HUES6 (cell line): ENCODE measurements around the gene SULT2A1.
A peak's percentile ranks its signal among the peaks of the same experiment; 100 is the strongest.
"Not testable (repeated sequence)": the region's sequence is repeated elsewhere in the genome, so short reads cannot be mapped to it uniquely, and the experiment has no call there.

ENCODE experiments used
- H3K27ac ChIP-seq: 2 replicates; pipeline ENCODE4 v1.7.0; 2013; ENCODE audit warnings: low read depth, mild to moderate bottlenecking, low read length, inconsistent platforms
- H3K27me3 ChIP-seq: 2 replicates; pipeline ENCODE4 v1.6.1; 2013; ENCODE audit warnings: low read length; ENCODE audit not compliant: control insufficient read depth, insufficient read depth
- H3K36me3 ChIP-seq: 2 replicates; pipeline ENCODE4 v1.6.1; 2013; ENCODE audit warnings: low read length; ENCODE audit not compliant: control insufficient read depth, insufficient read depth
- H3K4me1 ChIP-seq: 2 replicates; pipeline ENCODE4 v1.6.1; 2013; ENCODE audit warnings: low read length; ENCODE audit not compliant: control insufficient read depth, insufficient read depth
- H3K4me3 ChIP-seq: 2 replicates; pipeline ENCODE4 v1.5.1; 2013; ENCODE audit warnings: low read depth, low read length
- H3K9ac ChIP-seq: one replicate; pipeline ENCODE4 v1.6.1; 2013; ENCODE audit warnings: mild to moderate bottlenecking, low read length
- H3K9me3 ChIP-seq: 2 replicates; pipeline ENCODE4 v1.6.1; 2013; ENCODE audit warnings: low read depth, low read length; ENCODE audit not compliant: control insufficient read depth, insufficient read depth

SULT2A1 gene

DNA sequence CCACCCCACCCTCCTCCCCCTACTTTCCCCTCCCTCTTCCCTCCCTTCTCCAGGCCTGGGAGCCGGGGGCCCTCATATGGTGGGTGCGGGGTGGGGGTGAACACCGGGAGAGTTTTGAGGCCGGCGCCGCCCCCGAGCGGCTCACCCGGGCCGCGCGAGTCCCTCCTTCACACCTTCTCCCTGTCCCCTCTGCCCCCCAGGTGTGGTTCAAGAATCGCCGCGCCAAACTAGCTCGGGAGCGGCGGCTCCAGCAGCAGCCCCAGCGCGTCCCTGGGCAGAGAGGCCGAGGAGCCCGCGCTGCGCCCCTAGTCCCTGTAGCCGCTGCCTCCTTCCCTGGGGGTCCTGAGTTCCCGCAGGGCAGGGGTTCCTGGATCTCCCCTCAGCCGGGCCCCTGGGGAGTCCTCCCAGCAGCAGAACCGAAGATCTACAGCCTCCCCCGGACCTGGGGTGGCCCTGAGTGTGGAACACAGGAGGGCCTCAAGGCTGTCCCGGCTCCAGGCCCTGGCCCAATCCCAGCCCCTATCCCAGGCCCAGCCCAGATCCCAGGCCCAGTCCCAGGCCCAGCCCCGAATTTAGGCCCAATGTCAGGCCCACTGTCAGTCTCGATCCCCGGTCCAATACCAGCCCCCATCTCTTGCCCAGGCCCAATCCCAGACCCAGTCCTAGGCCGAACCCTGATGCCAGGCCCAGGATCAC is 25.4 kb downstream of the SULT2A1 start:
- Histone ChIP-seq H3K9ac (no peak overlapping the region), H3K4me1 (peaks cover 6% of the 10 kb centered on the region), H3K4me3 (no peak overlapping the region), H3K9me3 (no peaks in the 10 kb centered on the region; the same call in 1 of the 2 replicates), H3K27ac (no peak overlapping the region), H3K27me3 (no peaks in the 10 kb centered on the region), H3K36me3 (no peaks in the 10 kb centered on the region)

DNA sequence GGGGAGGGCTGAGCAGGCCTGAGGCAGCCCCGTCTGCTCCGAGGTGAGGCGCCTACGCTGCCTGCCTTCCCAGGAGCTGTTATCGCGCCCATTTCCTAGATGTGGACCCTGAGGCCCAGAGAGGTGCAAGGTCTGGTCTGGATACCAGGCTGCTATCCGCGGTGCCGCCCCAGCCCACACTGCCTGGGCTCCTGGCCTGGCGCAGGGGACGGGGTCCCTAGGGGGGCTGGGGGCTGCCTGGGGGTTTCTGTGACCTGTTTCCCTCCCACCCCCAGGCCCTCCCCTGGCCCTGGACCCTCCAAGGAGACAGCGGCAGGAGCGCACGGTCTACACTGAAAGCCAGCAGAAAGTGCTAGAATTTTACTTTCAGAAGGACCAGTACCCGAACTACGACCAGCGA is 26.3 kb downstream of the SULT2A1 start:
- H3K27me3 ChIP-seq, H3K9ac ChIP-seq, H3K9me3 ChIP-seq, H3K27ac ChIP-seq, H3K4me3 ChIP-seq, H3K36me3 ChIP-seq, H3K4me1 ChIP-seq: not testable (repeated sequence)

DNA sequence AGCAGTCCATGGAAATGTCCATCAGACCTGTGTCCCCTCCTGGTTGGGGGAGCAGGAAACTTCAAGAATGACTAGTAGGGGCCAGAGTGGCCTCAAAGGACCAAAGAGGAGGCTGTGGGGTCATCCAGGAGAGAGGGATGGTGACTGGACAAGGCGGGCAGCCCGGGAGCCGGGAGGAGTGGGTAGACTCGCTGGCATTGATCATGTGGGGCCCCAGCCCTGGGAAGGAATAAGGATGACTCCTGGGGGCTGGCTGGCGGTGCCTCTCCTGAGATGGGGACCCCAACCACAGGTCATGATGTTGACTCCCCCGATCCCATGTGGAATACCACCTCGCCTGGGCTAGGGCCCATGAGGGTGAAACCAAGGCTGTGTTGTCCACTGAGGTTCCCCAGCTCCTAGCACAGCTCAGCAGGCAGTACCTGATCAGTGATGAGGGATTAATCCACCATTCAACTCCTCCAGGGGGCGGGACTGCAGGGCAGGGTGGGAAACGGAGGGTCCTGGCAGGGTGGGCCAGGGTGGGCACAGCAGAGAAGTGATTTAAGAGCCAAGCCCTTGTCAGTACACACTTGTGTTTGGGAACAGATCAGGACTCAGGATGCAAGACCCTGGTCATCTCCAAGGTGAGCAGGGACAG is 27.3 kb downstream of the SULT2A1 start, which contains the start of gene TPRX2:
TPRX2 (plus strand) TSS at position 590 of the 640 bp plus-strand sequence; CDS start at position 602, 12 bp downstream.
- not testable (repeated sequence) for H3K27me3 ChIP-seq, H3K9ac ChIP-seq, H3K9me3 ChIP-seq, H3K4me1 ChIP-seq, H3K27ac ChIP-seq, H3K36me3 ChIP-seq, H3K4me3 ChIP-seq

DNA sequence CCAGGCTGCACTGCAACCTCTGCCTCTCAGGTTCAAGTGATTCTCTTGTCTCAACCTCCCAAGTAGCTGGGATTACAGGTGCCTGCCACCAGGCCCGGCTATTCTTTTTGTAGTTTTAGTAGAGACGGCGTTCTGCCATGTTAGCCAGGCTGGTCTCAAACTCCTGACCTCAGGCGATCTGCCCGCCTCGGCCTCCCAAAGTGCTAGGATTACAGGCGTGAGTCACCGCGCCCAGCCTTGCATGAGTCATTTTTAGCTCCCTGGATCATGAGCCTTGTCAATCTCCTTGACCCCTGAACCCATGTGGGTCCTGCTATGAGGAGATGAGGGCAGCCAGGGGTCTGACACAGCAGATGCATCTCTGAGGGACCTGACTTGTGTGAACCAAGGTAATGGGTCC is 27.9 kb downstream of the SULT2A1 start:
- not testable (repeated sequence) for H3K9me3 ChIP-seq, H3K4me3 ChIP-seq, H3K4me1 ChIP-seq, H3K27me3 ChIP-seq, H3K36me3 ChIP-seq, H3K9ac ChIP-seq, H3K27ac ChIP-seq

DNA sequence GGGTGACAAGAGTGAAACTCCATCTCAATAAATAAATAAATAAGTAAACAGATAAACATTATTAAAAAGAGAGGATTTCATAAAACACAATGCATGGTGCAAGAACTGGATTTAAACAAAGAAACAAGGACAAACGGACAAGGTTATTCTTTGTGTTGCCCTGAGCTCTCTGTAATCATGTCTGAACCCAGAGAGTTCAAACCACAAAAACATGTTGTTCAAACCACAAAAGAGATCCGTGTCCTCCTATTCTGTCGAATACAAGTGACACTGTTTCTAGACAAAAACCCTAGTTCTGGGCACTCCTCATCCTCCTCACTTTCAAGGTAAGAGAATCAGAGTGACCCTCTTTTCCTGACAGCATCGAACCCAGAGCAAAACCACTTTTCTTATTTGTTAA is 31.7 kb downstream of the SULT2A1 start:
- Histone ChIP-seq H3K27ac (no peak overlapping the region), H3K36me3 (no peaks in the 10 kb centered on the region), H3K9ac (no peak overlapping the region), H3K4me3 (no peak overlapping the region), H3K9me3 (no peaks in the 10 kb centered on the region), H3K27me3 (no peaks in the 10 kb centered on the region), H3K4me1 (peaks cover 15% of the 10 kb centered on the region)

DNA sequence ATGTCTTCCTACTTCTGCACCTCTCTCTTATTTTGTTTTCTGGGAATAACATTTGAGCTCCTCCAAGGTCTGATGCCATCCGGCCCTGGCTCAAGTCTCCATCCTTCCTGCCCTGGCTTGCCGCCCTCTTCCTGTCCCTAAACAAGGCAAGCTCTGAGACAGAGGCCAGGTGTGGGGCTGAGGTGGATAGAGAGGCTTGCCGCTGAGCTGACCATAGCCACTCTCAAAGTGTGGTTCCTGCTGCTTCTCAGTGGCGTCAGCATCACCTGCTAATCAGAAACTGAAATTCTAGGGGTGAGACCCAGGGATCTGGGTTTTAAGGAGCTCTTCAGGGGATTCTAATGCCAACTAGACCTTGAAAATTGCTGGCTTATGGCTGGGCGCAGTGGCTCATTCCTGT is 33.1 kb downstream of the SULT2A1 start:
- H3K36me3 ChIP-seq, result no peaks in the 10 kb centered on the region

DNA sequence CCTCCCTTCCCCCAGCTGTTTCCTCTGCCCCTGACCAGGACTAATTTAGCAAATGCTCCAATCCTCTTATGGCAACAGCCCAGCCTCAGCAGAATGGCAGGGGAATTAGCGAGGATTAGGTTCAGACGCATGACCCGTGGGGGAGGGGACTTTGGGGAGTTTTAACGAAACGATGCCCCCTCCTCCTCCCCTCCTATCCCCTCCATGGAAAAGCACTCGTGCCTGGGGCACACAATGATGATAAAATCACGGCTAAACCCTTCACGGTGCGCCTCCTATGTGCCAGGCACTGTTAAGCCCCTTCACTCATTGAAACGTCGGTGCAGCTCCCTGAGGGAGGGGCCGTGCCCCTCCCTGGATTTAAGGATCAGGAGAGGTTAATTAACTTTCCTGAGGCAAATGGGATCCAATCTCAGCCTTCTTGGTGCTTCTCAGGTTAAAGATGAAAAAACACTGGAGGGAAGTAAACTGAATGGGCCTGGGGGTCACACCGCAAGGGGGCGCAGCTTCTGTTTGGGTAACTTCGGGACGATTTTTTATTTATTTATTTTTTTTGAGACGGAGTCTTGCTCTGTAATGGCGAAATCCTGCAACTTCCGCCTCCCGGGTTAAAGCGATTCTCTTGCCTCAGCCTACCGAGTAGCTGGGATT is 37.2 kb downstream of the SULT2A1 start:
- Histone ChIP-seq H3K4me1 (peaks cover 15% of the 10 kb centered on the region), H3K27ac (peak overlapping the region; percentile 84), H3K4me3 (peak overlapping the region; percentile 54), H3K9ac (peak overlapping the region; percentile 63), H3K27me3 (no peaks in the 10 kb centered on the region), H3K9me3 (no peaks in the 10 kb centered on the region), H3K36me3 (no peaks in the 10 kb centered on the region)

More for the DNA sequence above, 33.1 kb downstream of the SULT2A1 start:
- no peaks in the 10 kb centered on the region for H3K27me3 ChIP-seq
- H3K9ac ChIP-seq, result no peak overlapping the region
- no peaks in the 10 kb centered on the region for H3K9me3 ChIP-seq
- no peak overlapping the region for H3K4me3 ChIP-seq
- no peak overlapping the region for H3K27ac ChIP-seq
- H3K4me1 ChIP-seq, result peaks cover 15% of the 10 kb centered on the region

DNA sequence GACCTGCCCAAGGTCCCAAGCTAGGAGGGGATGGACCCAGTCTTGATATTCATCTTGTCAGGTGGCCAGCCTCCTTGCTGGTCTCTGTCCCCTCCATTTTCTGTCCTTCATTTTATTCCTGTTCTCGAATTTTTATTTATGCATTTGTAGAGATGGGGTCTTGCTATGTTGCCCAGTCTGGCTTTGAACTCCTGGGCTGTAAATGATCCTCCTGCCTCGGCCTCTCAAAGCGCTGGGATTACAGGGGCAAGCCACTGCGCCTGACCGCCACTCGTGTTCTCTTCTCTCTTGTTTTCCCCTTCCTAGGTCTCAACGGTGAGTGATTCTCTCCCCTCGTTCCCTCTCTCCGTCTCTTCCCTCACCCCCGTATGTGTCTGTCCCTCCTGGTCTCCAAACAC is 37.7 kb downstream of the SULT2A1 start:
- Histone ChIP-seq H3K9ac (peak overlapping the region; percentile 63), H3K4me1 (peaks cover 15% of the 10 kb centered on the region), H3K36me3 (no peaks in the 10 kb centered on the region), H3K27ac (no peak overlapping the region), H3K9me3 (no peaks in the 10 kb centered on the region), H3K27me3 (no peaks in the 10 kb centered on the region), H3K4me3 (peak overlapping the region; percentile 54)

DNA sequence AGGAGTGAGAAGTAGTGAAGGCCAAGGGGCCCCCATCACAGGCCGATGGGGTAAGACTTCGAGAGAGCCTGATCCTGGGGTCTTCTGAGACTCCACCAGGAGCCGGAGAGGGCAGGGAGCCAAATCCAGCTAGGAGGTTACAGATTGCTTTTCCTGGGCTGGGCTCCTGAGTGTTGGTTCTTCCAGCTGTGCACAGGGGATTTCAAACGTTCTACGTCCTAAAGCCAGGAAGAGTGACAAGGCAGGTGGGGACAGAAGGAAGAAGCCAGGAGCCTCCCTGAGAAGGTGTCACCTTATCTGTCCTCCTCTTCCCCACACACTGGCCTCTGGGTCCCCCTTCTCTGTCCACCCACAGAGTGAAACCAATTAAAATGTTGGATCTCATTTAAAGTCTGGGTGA is 43.2 kb downstream of the SULT2A1 start:
- Histone ChIP-seq H3K9ac (no peak overlapping the region), H3K27ac (no peak overlapping the region), H3K4me1 (peaks cover 24% of the 10 kb centered on the region), H3K9me3 (no peaks in the 10 kb centered on the region), H3K27me3 (no peaks in the 10 kb centered on the region), H3K36me3 (no peaks in the 10 kb centered on the region), H3K4me3 (no peak overlapping the region)

DNA sequence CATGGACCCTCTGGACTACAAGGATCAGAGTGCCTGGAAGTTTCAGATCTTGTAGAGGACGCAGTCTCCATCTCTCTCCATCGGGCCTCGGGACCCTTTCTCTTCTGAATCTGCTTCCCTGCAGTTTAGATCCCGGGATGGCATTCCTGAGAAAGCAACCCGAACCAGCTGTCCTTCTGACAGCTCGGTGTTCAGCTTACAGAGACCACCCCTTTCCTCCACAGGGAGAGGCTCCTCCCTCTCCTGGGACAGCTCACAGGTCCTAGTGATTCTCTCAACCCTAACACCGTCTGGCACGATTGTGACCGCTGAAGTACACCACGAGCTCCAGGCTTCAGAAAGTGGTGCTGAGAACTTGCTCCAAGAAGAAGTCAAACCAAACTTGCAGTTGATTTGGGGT is 46.2 kb downstream of the SULT2A1 start:
- no peak overlapping the region for H3K4me3 ChIP-seq

DNA sequence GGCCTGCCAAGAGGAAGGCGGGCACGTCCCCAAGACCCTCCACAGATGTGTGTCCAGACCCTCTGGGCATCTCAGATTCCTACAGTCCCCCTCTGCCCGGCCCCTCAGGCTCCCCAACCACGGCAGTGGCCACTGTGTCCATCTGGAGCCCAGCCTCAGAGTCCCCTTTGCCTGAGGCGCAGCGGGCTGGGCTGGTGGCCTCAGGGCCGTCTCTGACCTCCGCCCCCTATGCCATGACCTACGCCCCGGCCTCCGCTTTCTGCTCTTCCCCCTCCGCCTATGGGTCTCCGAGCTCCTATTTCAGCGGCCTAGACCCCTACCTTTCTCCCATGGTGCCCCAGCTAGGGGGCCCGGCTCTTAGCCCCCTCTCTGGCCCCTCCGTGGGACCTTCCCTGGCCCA is 46.7 kb downstream of the SULT2A1 start:
- Histone ChIP-seq H3K9ac (no peak overlapping the region), H3K9me3 (no peaks in the 10 kb centered on the region), H3K4me3 (no peak overlapping the region), H3K27ac (no peak overlapping the region), H3K4me1 (peaks cover 24% of the 10 kb centered on the region), H3K27me3 (no peaks in the 10 kb centered on the region), H3K36me3 (no peaks in the 10 kb centered on the region)

More for the DNA sequence above, 46.2 kb downstream of the SULT2A1 start:
- no peak overlapping the region for H3K9ac ChIP-seq
- peaks cover 24% of the 10 kb centered on the region for H3K4me1 ChIP-seq
- H3K36me3 ChIP-seq, result no peaks in the 10 kb centered on the region
- no peak overlapping the region for H3K27ac ChIP-seq
- H3K9me3 ChIP-seq, result no peaks in the 10 kb centered on the region
- H3K27me3 ChIP-seq, result no peaks in the 10 kb centered on the region
